ENCODE results near the gene WDR90. TPM values are rescaled to one million over a fixed set of nuclear protein-coding genes. Genes with fewer than 3 reads are reported as not detected.

The WDR90 gene
- total RNA-seq, 1 donor from 2014 or later: 102 TPM

GRCh38 chr16:700684-701584, 51.8 kb downstream of the WDR90 start:
- H3K36me3 Mint-ChIP-seq: no peaks in the 10 kb centered on the region
- no peaks in the 10 kb centered on the region for H3K9me3 Mint-ChIP-seq

DNA sequence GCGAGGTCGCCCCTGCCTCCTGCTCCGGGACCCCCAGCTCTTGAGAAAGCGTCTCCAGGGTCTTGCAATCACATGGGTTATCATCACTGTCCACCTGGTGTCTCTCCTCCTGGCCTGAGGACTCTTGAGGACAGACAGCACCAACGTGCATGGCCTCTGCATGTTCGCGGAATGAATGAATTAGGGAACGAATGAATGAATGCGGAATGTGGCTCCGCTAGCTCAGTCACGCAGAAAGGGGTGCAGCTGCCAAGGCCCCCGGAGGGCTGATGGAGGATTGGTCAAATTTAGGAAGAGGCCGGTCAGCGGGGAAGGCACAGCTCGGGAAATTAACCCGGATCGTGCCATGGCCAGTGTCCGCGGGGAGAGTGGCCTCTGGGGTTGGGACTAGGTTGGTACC, 53.2 kb downstream of the WDR90 start:
- H3K4me1 Mint-ChIP-seq (ENCODE audit: unreplicated experiment): no peaks in the 10 kb centered on the region
- peaks cover 72% of the 10 kb centered on the region for H3K27me3 Mint-ChIP-seq
- no peak overlapping the region for H3K4me3 Mint-ChIP-seq
- H3K27ac Mint-ChIP-seq: no peak overlapping the region
- no peak for TF ChIP-seq CTCF (conservative IDR thresholded peaks at IDR 0.05)
- no peaks in the 10 kb centered on the region for H3K9me3 Mint-ChIP-seq
- no peak for DNase-seq (ENCODE audit: extremely low spot score, unreplicated experiment)
- H3K36me3 Mint-ChIP-seq: no peaks in the 10 kb centered on the region

More at GRCh38 chr16:700684-701584, 51.8 kb downstream of the WDR90 start:
- TF ChIP-seq CTCF (conservative IDR thresholded peaks at IDR 0.05): no peak
- DNase-seq (ENCODE audit: extremely low spot score, unreplicated experiment): no peak
- Mint-ChIP-seq H3K27me3 (peaks cover 72% of the 10 kb centered on the region), H3K4me1 (ENCODE audit: unreplicated experiment) (no peaks in the 10 kb centered on the region), H3K4me3 (no peak overlapping the region), H3K27ac (no peak overlapping the region)

- Mint-ChIP-seq H3K27ac (no peak overlapping the region), H3K36me3 (no peaks in the 10 kb centered on the region), H3K4me3 (no peak overlapping the region), H3K4me1 (ENCODE audit: unreplicated experiment) (no peaks in the 10 kb centered on the region), H3K27me3 (peaks cover 73% of the 10 kb centered on the region), H3K9me3 (no peaks in the 10 kb centered on the region)
- no peak for TF ChIP-seq CTCF (conservative IDR thresholded peaks at IDR 0.05)
- DNase-seq (ENCODE audit: extremely low spot score, unreplicated experiment): no peak
Measured at GRCh38 chr16:703406-703805, 54.2 kb downstream of the WDR90 start.

DNA sequence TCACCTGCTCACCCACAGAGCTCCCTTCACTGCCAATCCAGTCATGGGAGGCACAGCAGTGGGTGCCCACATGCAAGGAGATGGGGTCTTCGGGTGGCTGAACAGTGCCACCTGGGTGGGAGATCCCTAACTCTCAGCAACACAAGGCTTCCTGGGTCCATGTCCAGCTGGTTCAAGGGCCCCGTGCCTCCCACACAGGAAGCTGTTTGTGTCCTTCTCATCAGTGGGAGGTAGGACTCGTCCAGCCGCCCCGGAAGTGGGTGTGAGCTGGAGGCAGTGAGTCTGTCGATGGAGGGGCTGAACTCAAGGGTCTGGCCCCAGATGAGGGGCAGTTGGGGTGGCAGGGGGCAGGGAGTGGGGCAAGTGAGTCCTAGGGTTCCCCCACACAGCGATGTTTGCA, 54.9 kb downstream of the WDR90 start:
- Mint-ChIP-seq H3K4me1 (ENCODE audit: unreplicated experiment) (no peaks in the 10 kb centered on the region), H3K4me3 (no peak overlapping the region), H3K27ac (no peak overlapping the region), H3K36me3 (no peaks in the 10 kb centered on the region), H3K9me3 (no peaks in the 10 kb centered on the region), H3K27me3 (peaks cover 74% of the 10 kb centered on the region)
- TF ChIP-seq CTCF (conservative IDR thresholded peaks at IDR 0.05): no peak
- DNase-seq (ENCODE audit: extremely low spot score, unreplicated experiment): no peak

- H3K36me3 Mint-ChIP-seq: no peaks in the 10 kb centered on the region
- no peak overlapping the region for H3K27ac Mint-ChIP-seq
- no peak for TF ChIP-seq CTCF (conservative IDR thresholded peaks at IDR 0.05)
- peaks cover 74% of the 10 kb centered on the region for H3K27me3 Mint-ChIP-seq
- no peak for DNase-seq (ENCODE audit: extremely low spot score, unreplicated experiment)
- peak overlapping the region; percentile 62 for H3K4me3 Mint-ChIP-seq
- no peaks in the 10 kb centered on the region for H3K9me3 Mint-ChIP-seq
- H3K4me1 Mint-ChIP-seq (ENCODE audit: unreplicated experiment): no peaks in the 10 kb centered on the region
Measured at GRCh38 chr16:704552-705380, 55.6 kb downstream of the WDR90 start.
